ENCODE results near the gene RIMBP2.

Gene RIMBP2

DNA sequence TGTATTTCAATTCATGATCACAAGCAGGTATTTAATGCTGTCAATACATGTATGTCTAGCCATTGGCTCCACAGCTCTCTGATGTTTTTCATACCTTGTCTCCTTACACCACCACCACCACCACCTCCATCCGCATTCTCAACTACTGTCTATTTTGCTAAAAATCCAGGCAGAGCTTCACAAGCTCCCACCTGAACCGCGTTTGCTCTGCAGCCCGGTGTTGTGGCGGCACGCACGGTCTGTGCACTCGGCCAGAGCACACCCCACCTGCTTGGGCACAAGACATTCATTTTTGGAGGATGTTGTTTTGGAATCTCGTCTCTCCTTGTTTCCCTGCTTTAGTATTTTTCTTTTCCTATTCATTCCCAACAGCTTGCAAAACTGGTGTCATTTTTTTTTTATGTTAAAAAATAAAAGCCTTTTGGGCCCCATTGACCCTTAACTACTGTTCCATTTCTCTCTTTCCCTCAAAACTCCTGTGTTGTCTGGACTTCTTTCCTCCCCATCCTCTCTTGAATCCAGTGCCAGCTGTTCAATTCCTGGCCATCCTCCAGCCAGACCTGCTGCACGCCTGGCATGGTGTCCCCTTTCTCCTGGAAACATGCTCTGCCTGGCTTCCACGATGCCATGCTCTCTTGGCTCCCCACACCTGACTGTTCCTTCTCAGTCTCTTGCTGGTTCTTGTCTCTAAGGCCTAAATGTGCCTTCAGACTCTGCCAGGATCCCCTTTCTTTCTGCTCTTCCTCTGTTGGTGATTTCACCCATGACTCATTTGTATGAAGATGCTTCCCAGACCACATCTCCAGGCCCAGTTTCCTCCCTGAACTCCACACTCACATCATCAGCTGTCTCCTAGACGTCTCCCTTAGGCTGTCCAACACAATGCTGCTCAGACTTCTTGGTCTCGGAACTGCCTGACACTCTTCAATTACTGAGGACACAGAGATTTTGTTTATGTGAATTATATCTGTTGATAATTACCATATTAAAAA is 340.5 kb downstream of the RIMBP2 start:
- no peak overlapping the region for H3K4me3 ChIP-seq (ENCODE audit: low read depth, low read length)
- TF ChIP-seq CTCF (IDR thresholded peaks at IDR 0.05; ENCODE audit: borderline replicate concordance, insufficient read depth, low read depth, low read length) = no peak

- no peak overlapping the region for H3K4me3 ChIP-seq (ENCODE audit: low read depth, low read length)
- TF ChIP-seq CTCF (IDR thresholded peaks at IDR 0.05; ENCODE audit: borderline replicate concordance, insufficient read depth, low read depth, low read length) = no peak
Measured at GRCh38 chr12:130374083-130374482, 342.0 kb downstream of the RIMBP2 start.

DNA sequence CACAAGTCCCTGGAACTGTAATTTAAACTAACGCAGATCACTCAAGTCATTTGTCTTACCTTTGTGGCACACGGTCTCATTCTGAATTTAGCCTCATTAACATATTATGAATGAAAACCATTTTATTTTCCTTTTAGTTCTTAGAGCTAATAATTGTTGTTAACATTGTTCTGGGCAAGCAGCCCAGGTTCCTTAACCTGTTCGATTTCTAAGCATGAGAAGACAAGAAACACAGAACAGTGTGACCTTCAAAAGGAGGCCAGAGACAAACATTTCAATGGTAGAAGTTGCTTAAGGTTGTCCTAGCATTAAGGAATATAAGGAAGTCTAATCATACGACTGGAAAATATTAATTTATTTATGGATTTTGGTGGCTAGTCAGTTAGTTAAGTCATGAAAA is 343.2 kb downstream of the RIMBP2 start:
- no peak for TF ChIP-seq CTCF (IDR thresholded peaks at IDR 0.05; ENCODE audit: borderline replicate concordance, insufficient read depth, low read depth, low read length)

GRCh38 chr12:130371296-130371695 is 344.8 kb downstream of the RIMBP2 start:
- H3K4me3 ChIP-seq (ENCODE audit: low read depth, low read length) = no peak overlapping the region
- no peak for TF ChIP-seq CTCF (IDR thresholded peaks at IDR 0.05; ENCODE audit: borderline replicate concordance, insufficient read depth, low read depth, low read length)

More for the DNA sequence above, 343.2 kb downstream of the RIMBP2 start:
- no peak overlapping the region for H3K4me3 ChIP-seq (ENCODE audit: low read depth, low read length)

- no peak overlapping the region for H3K4me3 ChIP-seq (ENCODE audit: low read depth, low read length)
- TF ChIP-seq CTCF (IDR thresholded peaks at IDR 0.05; ENCODE audit: borderline replicate concordance, insufficient read depth, low read depth, low read length) = no peak
Measured at GRCh38 chr12:130369816-130370215, 346.3 kb downstream of the RIMBP2 start.

DNA sequence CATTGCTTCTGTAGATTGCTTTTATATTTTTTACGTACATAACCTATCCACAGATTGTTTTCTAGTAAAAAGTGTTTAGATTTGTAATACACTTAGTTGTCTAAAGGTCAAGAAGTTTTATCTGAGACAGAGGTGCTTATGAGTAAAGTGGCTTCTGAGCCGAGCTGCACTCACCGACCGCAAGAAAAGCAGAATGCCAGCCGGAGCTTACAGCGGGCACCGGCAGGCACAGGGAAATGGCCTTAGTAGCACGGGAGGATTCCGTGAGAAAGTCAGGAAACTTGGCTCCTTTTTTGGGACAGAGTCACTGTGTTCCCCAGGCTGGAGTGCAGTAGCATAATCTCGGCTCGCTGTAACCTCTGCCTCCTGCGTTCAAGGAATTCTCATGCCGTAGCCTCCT is 348.6 kb downstream of the RIMBP2 start:
- no peak for TF ChIP-seq CTCF (IDR thresholded peaks at IDR 0.05; ENCODE audit: borderline replicate concordance, insufficient read depth, low read depth, low read length)
- no peak overlapping the region for H3K4me3 ChIP-seq (ENCODE audit: low read depth, low read length)

DNA sequence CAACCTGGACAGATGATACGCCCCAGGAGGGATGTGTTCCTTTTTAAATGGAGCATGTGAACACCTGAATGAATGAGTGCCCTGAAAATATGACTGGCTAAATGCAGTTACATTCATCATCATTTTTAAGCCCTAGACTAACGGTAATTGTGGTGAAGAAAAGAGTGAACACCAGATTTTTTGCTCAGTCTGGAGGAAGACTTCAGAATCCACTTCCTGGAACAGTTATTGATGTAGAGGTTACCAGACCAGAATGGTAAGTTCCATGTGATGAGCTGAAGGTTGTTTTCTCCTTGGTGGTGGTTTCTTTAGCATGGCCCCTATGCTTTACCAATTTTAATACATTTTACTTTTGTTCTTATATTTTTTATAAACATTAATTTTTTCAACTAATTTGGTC is 349.1 kb downstream of the RIMBP2 start:
- TF ChIP-seq CTCF (IDR thresholded peaks at IDR 0.05; ENCODE audit: borderline replicate concordance, insufficient read depth, low read depth, low read length) = no peak
- no peak overlapping the region for H3K4me3 ChIP-seq (ENCODE audit: low read depth, low read length)

Measured in GM12875 (cell line).